ENCODE results near the gene SNX8. TPM values are rescaled to one million over a fixed set of nuclear protein-coding genes. Genes with fewer than 3 reads are reported as not detected.
A peak's percentile ranks its signal among the peaks of the same experiment; 100 is the strongest.

Gene SNX8
- total RNA-seq, 1 experiment from 2014 or later, result 86.6 TPM

- Mint-ChIP-seq H3K4me3 (ENCODE audit: unreplicated experiment) (peak overlapping the region; percentile 94), H3K27me3 (ENCODE audit: insufficient read depth, unreplicated experiment) (no peaks in the 10 kb centered on the region), H3K4me1 (ENCODE audit: low read depth, unreplicated experiment) (peaks cover 8% of the 10 kb centered on the region), H3K9me3 (ENCODE audit: unreplicated experiment) (no peaks in the 10 kb centered on the region), H3K27ac (ENCODE audit: unreplicated experiment) (peak overlapping the region; percentile 100), H3K36me3 (ENCODE audit: insufficient read depth, unreplicated experiment) (peaks cover 65% of the 10 kb centered on the region)
- DNase-seq, result peak in 1 of 2 experiments; percentile 30
- TF ChIP-seq CTCF (IDR thresholded peaks at IDR 0.05; ENCODE audit: insufficient read depth in 1 of 2, low read depth in 1 of 2, low read length in 1 of 2, severe bottlenecking in 1 of 2, unreplicated experiment in 1 of 2), result no peak
- Histone ChIP-seq H3K4me3 (ENCODE audit: low read depth, low read length) (peak overlapping the region; percentile 99), H3K36me3 (ENCODE audit: control insufficient read depth, insufficient read depth, low read length) (no peaks in the 10 kb centered on the region), H3K4me1 (no peaks in the 10 kb centered on the region), H3K27me3 (replicated peaks; ENCODE audit: control insufficient read depth, insufficient read depth, low read length) (no peaks in the 10 kb centered on the region), H3K9me3 (no peaks in the 10 kb centered on the region)
- ChIA-PET POLR2A (interaction anchor here (1.0 to 1.7 kb wide), 4 partner anchors 45 to 123 kb away, joined by 3 to 6 read pairs (median 3); partner anchors contain the start of genes CHST12 and MAD1L1), CTCF (interaction anchor here (0.6 to 1.0 kb wide), 3 partner anchors 79 to 114 kb away, joined by 3 to 4 read pairs (median 3); no protein-coding TSS in a partner anchor)
- no TSS peak for BruUV-seq (replicated peaks)
- intact Hi-C loops (cut with micrococcal nuclease; ENCODE audit: unreplicated experiment), result loop anchor here (5.0 kb wide), 1 partner anchor 43 kb away; the partner anchor contains the start of gene SNX8
These were observed 40.9 kb upstream of the SNX8 start for GRCh38 chr7:2354939-2355704.

- peaks cover 61% of the 10 kb centered on the region for H3K36me3 Mint-ChIP-seq (ENCODE audit: insufficient read depth, unreplicated experiment)
- H3K9me3 Mint-ChIP-seq (ENCODE audit: unreplicated experiment), result no peaks in the 10 kb centered on the region
- Histone ChIP-seq H3K4me3 (ENCODE audit: low read depth, low read length) (peak within 1 kb of the TSS; percentile 99), H3K27me3 (replicated peaks; ENCODE audit: control insufficient read depth, insufficient read depth, low read length) (no peaks in the 10 kb centered on the region), H3K4me1 (no peaks in the 10 kb centered on the region), H3K9me3 (no peaks in the 10 kb centered on the region), H3K36me3 (ENCODE audit: control insufficient read depth, insufficient read depth, low read length) (no peaks in the 10 kb centered on the region)
- ChIA-PET CTCF (interaction anchor here (1.0 kb wide), 1 partner anchor 114 kb away, joined by 3 read pairs; no protein-coding TSS in a partner anchor), POLR2A (interaction anchor here (0.5 to 1.7 kb wide), 6 partner anchors 45 to 452 kb away, joined by 3 to 8 read pairs (median 6); partner anchors contain the start of genes CHST12, MRM2 and NUDT1)
- peak within 1 kb of the TSS; percentile 100 for H3K27ac Mint-ChIP-seq (ENCODE audit: unreplicated experiment)
- DNase-seq, result peak; percentile 90 to 91
- peak within 1 kb of the TSS; percentile 94 for H3K4me3 Mint-ChIP-seq (ENCODE audit: unreplicated experiment)
- TF ChIP-seq CTCF (IDR thresholded peaks at IDR 0.05; ENCODE audit: insufficient read depth in 1 of 2, low read depth in 1 of 2, low read length in 1 of 2, severe bottlenecking in 1 of 2, unreplicated experiment in 1 of 2), result no peak
- peaks cover 8% of the 10 kb centered on the region for H3K4me1 Mint-ChIP-seq (ENCODE audit: low read depth, unreplicated experiment)
- H3K27me3 Mint-ChIP-seq (ENCODE audit: insufficient read depth, unreplicated experiment), result no peaks in the 10 kb centered on the region
- intact Hi-C loops (cut with micrococcal nuclease; ENCODE audit: unreplicated experiment), result loop anchor here (5.0 kb wide), 1 partner anchor 42 kb away; the partner anchor contains the start of gene SNX8
- no TSS peak for BruUV-seq (replicated peaks)
These were observed 40.1 kb upstream of the SNX8 start, which contains the start of gene EIF3B for GRCh38 chr7:2354186-2354938. TSS of gene EIF3B (plus strand) at chr7:2354827. CDS start at chr7:2354922, 95 bp downstream.

DNA sequence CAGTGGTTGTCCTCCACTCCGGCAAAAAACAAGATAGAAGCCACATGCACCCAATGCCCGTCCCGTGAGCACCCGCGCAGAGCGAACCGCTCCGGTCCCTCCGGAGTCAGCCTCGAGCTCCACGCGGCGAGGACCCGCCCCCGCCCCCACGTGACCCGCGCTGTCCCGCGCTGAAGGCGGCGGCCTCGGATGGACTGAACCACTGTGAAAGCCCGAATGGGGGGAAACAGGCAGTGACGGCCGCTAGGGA, 39.6 kb upstream of the SNX8 start:
- intact Hi-C loops (cut with micrococcal nuclease; ENCODE audit: unreplicated experiment), result loop anchor here (5.0 kb wide), 1 partner anchor 42 kb away; the partner anchor contains the start of gene SNX8
- H3K27me3 Mint-ChIP-seq (ENCODE audit: insufficient read depth, unreplicated experiment), result no peaks in the 10 kb centered on the region
- H3K27ac Mint-ChIP-seq (ENCODE audit: unreplicated experiment), result peak overlapping the region; percentile 100
- POLR2A ChIA-PET, result interaction anchor here (0.5 to 1.7 kb wide), 6 partner anchors 44 to 452 kb away, joined by 3 to 8 read pairs (median 6); partner anchors contain the start of genes CHST12, MRM2 and NUDT1
- Histone ChIP-seq H3K27me3 (replicated peaks; ENCODE audit: control insufficient read depth, insufficient read depth, low read length) (no peaks in the 10 kb centered on the region), H3K4me3 (ENCODE audit: low read depth, low read length) (peak overlapping the region; percentile 99), H3K36me3 (ENCODE audit: control insufficient read depth, insufficient read depth, low read length) (no peaks in the 10 kb centered on the region), H3K9me3 (no peaks in the 10 kb centered on the region), H3K4me1 (no peaks in the 10 kb centered on the region)
- no TSS peak for BruUV-seq (replicated peaks)
- DNase-seq, result peak; percentile 90 to 91
- H3K9me3 Mint-ChIP-seq (ENCODE audit: unreplicated experiment), result no peaks in the 10 kb centered on the region
- H3K4me3 Mint-ChIP-seq (ENCODE audit: unreplicated experiment), result peak overlapping the region; percentile 94
- CTCF ChIA-PET, result interaction anchor here (0.6 to 1.0 kb wide), 2 partner anchors 73 to 115 kb away, joined by 3 read pairs; no protein-coding TSS in a partner anchor
- H3K36me3 Mint-ChIP-seq (ENCODE audit: insufficient read depth, unreplicated experiment), result peaks cover 56% of the 10 kb centered on the region
- no peak for TF ChIP-seq CTCF (IDR thresholded peaks at IDR 0.05; ENCODE audit: insufficient read depth in 1 of 2, low read depth in 1 of 2, low read length in 1 of 2, severe bottlenecking in 1 of 2, unreplicated experiment in 1 of 2)
- peaks cover 8% of the 10 kb centered on the region for H3K4me1 Mint-ChIP-seq (ENCODE audit: low read depth, unreplicated experiment)
